BJ (cell line): ENCODE results near the gene DLGAP1. TPM values are rescaled to one million over a fixed set of nuclear protein-coding genes. Genes with fewer than 3 reads are reported as not detected.

Experiments
- CTCF ChIA-PET: fragments of 350-600 bp; formaldehyde crosslinking; extraction: SDS; loops from one replicate; lab custom pipeline; 2021; ENCODE audit warnings: antibody characterized with exemption, inconsistent platforms; lab: Yijun Ruan, JAX
- POLR2A ChIA-PET: fragments of 300-600 bp; sonication (Branson Sonifier 250); formaldehyde crosslinking; extraction: SDS; loops from one replicate; lab custom pipeline; 2021; ENCODE audit warnings: antibody characterized with exemption; lab: Charles Lee
- DNase-seq: peaks from one replicate; pipeline ENCODE4 v3.0.0-alpha.2; 2011; ENCODE audit warnings: low read depth
- H3K27me3 ChIP-seq: 2 replicates; pipeline ENCODE4 v1.6.0; 2011; ENCODE audit warnings: low read length; ENCODE audit not compliant: control insufficient read depth, insufficient read depth
- H3K36me3 ChIP-seq: 2 replicates; pipeline ENCODE4 v1.5.1; 2011; ENCODE audit warnings: low read length; ENCODE audit not compliant: control insufficient read depth, insufficient read depth
- H3K4me3 ChIP-seq: 2 replicates; pipeline ENCODE4 v1.5.1; 2011; ENCODE audit warnings: low read depth, mild to moderate bottlenecking, control low read depth, low read length
- polyA plus RNA-seq: library from polyadenylated mRNA; depleted of rRNA; stranded (reverse); fragments of >200 nt; gene quantifications from 2 replicates; pipeline ENCODE4 v1.2.3, GENCODE V29; 2011
- TF ChIP-seq, protein P1 (sequence below): IDR thresholded peaks from 2 replicates; pipeline ENCODE4 v1.5.1; 2011; ENCODE audit warnings: low read depth, mild to moderate bottlenecking, control low read depth, inconsistent platforms, low read length, moderate library complexity; ENCODE audit not compliant: insufficient read depth

The DLGAP1 gene
- polyA plus RNA-seq, 1 experiment = 0.02 TPM

DNA sequence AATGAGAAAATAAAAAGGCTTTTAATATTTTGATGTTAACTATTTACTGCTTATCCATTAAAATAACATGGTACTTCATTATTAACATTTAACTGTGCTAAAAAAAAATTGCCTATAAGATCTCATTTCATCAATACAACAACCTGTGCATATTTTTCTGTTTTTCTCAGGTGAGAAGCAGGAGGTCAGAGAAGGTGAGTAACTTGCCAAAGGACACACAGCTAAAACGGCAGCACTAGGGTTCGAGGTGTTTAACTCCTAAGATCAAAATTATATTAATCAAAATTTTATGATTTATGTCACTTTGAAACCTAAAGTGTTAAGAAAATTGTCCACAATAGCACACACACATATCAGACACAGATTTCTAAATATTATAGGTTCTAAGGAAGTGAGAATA, 639.1 kb downstream of the DLGAP1 start:
- no peak for DNase-seq
- TF ChIP-seq, protein P1, sequence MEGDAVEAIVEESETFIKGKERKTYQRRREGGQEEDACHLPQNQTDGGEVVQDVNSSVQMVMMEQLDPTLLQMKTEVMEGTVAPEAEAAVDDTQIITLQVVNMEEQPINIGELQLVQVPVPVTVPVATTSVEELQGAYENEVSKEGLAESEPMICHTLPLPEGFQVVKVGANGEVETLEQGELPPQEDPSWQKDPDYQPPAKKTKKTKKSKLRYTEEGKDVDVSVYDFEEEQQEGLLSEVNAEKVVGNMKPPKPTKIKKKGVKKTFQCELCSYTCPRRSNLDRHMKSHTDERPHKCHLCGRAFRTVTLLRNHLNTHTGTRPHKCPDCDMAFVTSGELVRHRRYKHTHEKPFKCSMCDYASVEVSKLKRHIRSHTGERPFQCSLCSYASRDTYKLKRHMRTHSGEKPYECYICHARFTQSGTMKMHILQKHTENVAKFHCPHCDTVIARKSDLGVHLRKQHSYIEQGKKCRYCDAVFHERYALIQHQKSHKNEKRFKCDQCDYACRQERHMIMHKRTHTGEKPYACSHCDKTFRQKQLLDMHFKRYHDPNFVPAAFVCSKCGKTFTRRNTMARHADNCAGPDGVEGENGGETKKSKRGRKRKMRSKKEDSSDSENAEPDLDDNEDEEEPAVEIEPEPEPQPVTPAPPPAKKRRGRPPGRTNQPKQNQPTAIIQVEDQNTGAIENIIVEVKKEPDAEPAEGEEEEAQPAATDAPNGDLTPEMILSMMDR = no peak
- Histone ChIP-seq H3K4me3 (no peak overlapping the region), H3K27me3 (no peaks in the 10 kb centered on the region), H3K36me3 (no peaks in the 10 kb centered on the region)
- CTCF ChIA-PET = interaction anchor here (2.5 kb wide), 1 partner anchor 44 kb away, joined by 10 read pairs; no protein-coding TSS in a partner anchor
- POLR2A ChIA-PET = no interaction called here

DNA sequence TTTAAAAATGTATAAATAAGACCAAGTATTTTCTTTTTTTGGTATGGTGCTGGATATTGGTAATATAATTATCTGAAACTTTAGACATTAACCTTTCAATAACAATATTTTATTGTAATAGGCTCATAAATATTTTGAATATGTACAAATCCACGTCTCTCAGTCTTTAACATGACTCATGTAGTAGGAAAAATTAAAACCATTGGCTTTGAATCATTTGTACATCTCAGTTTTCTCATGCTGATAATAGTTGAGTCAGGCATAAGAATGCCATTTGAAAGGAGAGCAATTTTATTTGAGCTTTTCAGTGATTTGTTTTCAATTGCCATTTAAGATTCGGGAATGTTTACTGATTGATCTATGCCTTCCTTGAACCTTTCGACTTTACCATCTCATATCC, 640.3 kb downstream of the DLGAP1 start:
- no peak overlapping the region for H3K4me3 ChIP-seq
- ChIA-PET CTCF (interaction anchor here (1.8 kb wide), 1 partner anchor 44 kb away, joined by 6 read pairs; no protein-coding TSS in a partner anchor), POLR2A (interaction anchor here (0.6 to 0.7 kb wide), 2 partner anchors 43 to 190 kb away, joined by 3 to 9 read pairs; no protein-coding TSS in a partner anchor)
- DNase-seq = no peak
- no peaks in the 10 kb centered on the region for H3K36me3 ChIP-seq
- TF ChIP-seq, protein P1 = no peak
- H3K27me3 ChIP-seq = no peaks in the 10 kb centered on the region

DNA sequence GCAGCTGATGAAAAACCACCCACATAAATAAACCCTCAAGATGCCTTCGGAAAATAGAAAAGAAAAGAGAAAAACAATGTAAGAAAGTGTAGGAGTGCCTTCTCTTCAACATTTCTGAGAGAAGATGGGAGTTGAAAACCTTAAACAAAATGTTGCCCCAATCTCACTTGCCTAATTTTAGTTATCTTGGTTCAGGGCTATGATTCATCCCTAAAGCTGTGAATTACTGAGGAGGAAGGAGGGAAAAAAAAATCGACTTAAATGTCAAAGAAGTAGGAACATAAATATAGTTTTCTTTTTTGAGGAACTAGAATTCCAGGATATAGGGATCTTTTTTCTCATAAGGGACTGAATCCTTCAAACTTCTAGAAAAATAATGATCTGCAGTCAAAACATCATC, 644.8 kb downstream of the DLGAP1 start:
- H3K36me3 ChIP-seq = no peaks in the 10 kb centered on the region
- H3K4me3 ChIP-seq = no peak overlapping the region
- no peak for DNase-seq
- TF ChIP-seq, protein P1 = no peak
- POLR2A ChIA-PET = no interaction called here
- no peaks in the 10 kb centered on the region for H3K27me3 ChIP-seq
- CTCF ChIA-PET = interaction anchor here (0.7 to 1.5 kb wide), 3 partner anchors 24 to 59 kb away, joined by 3 to 4 read pairs (median 4); no protein-coding TSS in a partner anchor

DNA sequence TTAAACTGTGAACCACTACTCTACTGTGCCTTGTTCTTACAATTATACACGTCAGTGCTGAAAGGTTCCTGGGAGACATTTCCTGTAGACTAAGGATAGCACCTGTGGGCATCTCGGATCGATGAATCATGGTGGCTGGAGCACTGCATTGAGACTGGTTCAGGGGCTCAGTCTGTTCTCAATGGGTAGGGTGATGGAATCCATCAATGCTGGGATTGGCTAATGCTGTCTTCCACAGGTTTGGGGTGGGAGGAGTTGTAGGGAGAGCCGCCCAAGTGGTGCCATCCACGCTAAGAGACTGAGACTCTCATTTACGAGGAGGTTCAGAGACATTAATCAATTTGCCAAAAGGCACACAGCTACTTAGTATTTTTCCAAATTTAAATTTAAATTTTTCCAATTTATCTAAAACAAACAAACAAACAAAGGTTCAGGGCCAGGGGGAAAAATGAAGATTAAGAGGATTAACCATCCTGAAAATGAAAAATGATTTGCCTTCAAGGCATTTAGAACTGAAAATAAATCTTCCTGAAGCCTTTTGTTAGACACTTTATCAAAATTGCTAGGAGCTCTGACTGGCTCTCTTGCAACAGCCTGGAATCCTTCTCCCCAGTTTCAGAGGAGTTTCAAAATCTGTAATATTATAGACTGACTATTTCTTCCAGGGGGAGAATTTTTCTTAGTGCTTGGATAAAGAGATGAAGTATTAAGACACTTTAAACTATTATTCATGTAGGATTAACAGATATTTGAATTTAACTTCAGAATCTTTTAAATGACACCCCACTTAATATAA, 645.9 kb downstream of the DLGAP1 start:
- TF ChIP-seq, protein P1 = no peak
- CTCF ChIA-PET = interaction anchor here (1.0 to 1.5 kb wide), 2 partner anchors 27 to 59 kb away, joined by 3 to 4 read pairs; no protein-coding TSS in a partner anchor
- DNase-seq = no peak

DNA sequence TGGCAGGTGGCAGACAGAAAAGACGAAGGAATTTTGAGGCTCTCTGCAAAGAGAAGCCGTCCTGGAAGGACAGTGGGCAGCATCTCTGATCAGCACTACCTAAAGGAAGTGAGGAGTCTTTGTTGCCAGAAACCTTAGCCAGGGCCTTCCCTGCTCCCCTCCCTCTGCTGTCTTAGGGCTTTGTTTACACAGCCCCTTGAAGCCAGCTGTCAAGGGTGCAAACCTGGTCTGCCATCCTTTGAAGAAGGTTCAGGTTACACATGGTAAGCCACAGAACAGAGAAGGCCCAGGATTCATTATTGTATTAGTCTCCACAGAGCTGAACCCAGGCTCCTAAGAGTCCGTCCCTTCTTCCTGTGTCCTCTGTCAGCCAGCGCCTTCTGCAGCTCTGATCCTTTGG, 648.5 kb downstream of the DLGAP1 start:
- DNase-seq = no peak
- Histone ChIP-seq H3K4me3 (no peak overlapping the region), H3K36me3 (no peaks in the 10 kb centered on the region), H3K27me3 (no peaks in the 10 kb centered on the region)
- TF ChIP-seq, protein P1 = no peak
- POLR2A ChIA-PET = no interaction called here
- CTCF ChIA-PET = interaction anchor here (1.0 to 1.8 kb wide), 3 partner anchors 11 to 36 kb away, joined by 3 read pairs; no protein-coding TSS in a partner anchor

More for the DNA sequence above, 645.9 kb downstream of the DLGAP1 start:
- POLR2A ChIA-PET = no interaction called here
- no peak overlapping the region for H3K4me3 ChIP-seq
- H3K36me3 ChIP-seq = no peaks in the 10 kb centered on the region
- no peaks in the 10 kb centered on the region for H3K27me3 ChIP-seq
